GM04503 (cell line): ENCODE measurements around the gene DDN.

Experiments
- DNase-seq: peaks from one replicate; pipeline ENCODE4 v3.0.0-alpha.2; 2012; ENCODE audit warnings: low read depth

Gene DDN

DNA sequence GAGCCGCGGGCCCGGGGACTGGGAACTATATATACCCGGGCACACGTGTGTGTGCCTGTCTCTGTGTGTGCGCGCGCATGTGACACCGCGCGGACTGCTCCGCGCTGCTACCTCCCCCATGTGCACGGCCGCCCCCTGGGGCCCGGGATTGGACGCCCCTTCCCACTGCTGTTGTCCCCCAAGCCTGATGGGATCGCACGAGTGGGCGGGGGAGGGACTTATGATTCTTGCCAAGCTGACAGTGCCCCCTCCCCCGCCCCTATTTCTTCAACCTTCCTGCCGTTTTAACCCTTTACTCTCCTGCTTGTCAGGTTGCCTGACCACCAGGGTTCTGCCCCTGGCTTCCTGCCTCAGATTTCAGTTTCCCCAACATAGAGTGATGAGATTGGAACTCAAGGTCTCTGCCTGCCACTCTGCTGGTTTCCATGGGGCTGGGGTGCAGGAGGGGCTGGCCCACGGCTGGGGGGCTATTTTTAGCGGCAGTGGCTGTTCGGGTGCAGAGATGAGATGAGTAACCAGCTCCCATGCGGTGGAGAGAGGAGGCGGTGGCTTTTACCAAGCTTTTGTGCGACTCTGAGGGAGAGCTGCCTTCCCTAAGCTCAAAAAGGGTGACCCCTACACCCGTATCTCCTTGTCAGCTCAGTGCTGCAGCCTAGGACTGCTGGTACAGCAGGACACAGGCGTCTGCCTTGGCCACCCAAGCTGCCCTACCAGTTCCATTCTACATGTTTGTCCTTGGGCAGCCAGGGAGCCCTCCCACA lies at the start of gene DDN:
TSS of gene DDN (minus strand) at position 5 of the 761 bp plus-strand sequence. CDS start 88 bp downstream, outside the sequence.
- DNase-seq: no peak

DNA sequence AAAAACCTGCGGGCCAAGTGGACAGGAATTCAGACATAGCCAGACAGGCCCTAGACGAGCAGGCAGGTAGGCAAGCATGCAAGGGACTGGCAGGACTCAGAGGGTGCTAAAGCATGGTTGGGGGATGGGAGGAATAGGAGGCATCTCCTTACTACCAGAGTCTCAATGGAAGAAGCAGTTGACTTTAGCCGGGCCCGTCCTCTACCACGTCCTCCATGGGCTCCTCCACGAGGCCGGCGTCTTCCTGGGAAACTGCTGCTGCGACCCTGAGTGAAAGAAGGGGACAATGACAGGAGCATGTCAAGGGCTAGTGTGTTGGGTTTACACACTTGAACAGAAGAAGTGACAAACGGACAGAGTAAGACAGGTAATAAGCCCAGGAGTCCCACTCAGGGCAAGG lies 49.8 kb upstream of the DDN start:
- no peak for DNase-seq

DNA sequence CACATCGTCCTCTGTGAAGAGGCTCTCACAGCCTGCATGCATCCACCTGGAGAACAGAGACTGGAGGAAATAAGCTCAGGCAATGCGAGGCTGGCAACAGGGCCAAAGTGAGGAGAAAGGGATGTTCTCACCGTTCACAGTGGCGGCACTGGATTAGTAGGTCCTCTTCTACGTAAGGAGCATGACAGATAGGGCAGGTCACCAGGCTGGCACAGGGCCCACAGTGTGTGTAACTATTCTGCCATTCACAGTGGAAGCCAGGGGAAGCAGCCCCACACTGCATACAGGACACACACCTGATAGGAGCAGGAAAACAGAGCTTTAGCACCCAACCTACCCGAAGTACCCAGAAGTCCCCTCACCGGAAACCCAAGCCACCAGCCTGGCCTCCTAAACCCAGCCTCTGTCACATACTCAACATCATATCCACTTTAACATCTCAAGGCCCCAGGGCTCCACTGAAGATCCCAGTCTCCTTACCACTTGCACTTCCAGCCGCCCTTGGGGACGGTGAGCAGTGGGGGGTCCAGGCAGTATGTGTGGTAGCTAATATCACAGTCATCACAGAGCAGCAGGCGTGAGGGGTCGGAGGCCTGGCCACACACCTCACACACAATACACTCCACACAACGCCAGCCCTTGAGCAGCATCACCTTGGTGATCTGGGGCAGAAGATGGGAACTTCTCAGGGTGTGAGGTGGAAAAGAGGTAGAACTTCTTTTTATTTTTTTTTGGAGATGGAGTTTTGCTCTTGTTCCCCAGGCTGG lies 47.1 kb upstream of the DDN start:
- no peak for DNase-seq

GRCh38 chr12:49044660-49045059 lies 45.5 kb upstream of the DDN start:
- DNase-seq: no peak

- no peak for DNase-seq
These were observed 44.7 kb upstream of the DDN start for GRCh38 chr12:49043856-49044258.

GRCh38 chr12:49043241-49043640 lies 44.1 kb upstream of the DDN start:
- DNase-seq: no peak

DNA sequence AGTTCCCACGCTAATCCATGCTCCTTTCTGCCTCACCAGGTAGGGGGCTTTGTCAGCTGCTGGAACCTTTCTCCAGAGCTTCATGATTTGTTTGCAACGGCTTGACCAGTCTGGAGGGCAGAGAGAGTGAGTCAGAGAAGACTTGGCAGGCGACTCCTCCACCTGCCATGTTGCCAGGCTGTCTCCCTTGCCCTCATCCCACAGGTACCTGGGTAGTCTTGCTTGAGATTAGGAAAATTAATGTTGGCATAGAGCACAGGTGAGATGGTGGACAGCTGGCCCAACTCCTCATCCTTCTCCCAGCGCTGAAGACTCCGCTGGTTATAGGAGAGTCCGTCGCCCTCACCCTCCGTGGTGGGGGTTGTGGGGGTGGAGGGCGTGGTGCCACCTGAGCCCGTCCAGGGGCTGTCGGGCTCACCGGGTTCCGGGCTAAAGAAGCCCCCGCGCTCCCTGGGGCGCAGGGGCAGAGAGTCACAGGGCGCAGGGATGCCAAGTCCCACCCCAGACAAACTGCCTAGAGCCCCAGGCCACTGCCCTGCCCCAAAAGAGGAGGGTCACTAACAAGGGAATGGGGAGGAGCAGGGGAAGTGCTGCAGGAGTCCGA lies 42.8 kb upstream of the DDN start:
- no peak for DNase-seq

GRCh38 chr12:49041036-49041880 lies 42.1 kb upstream of the DDN start:
- DNase-seq: no peak

- no peak for DNase-seq
These were observed 41.2 kb upstream of the DDN start for GRCh38 chr12:49040364-49040855.

DNA sequence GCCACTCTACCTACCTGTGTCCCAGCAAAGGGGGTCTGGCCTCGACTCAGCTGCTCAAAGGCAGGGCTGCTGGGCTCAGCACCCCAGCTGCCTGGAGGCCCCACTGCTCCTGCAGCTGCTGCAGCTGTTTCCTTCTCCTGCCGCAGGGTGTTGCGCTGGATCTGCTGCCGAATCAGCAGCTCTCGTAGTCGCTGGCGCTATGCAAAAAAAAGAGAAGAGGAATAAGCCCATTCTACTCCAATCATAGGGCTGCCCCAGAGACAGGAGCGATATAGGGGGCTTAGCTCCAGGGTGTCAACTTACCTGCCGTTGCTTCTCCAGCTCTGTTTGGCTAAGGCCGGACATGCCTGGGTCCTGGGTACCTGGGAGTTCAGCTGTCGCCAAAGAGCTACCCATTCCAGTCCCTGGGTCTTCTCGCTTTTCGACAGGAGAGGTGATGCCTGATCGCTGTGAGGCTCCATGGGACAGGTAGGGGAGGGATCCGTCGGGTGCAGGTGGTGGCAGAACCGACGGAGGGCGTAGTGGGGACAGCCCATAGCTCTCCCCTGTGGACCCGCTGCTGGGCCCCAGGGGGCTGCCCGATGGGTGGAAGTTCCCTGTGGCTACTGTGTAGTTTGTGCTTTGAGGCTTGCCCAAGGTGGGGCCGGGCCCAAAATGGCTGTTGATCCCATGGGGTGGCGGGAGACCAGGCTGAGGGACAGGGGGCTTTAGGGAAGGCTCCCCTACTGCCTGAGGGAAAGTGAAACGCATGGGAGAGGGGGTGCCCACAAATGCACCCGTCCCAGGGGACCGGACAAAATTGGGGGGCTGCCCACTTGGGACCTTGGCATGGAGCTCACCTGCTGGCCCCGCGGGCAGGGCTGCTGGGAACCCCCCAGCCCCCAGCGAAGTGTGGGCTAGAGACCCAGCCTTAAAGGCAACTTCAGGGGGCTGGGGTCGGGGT lies 40.5 kb upstream of the DDN start:
- DNase-seq: no peak

- no peak for DNase-seq
These were observed 39.2 kb upstream of the DDN start for GRCh38 chr12:49038291-49038955.

- DNase-seq: no peak
These were observed 38.7 kb upstream of the DDN start for GRCh38 chr12:49037947-49038237.

GRCh38 chr12:49037111-49037946 lies 38.2 kb upstream of the DDN start:
- no peak for DNase-seq

GRCh38 chr12:49036029-49036428 lies 36.9 kb upstream of the DDN start:
- no peak for DNase-seq

GRCh38 chr12:49034286-49034622 lies 35.1 kb upstream of the DDN start:
- no peak for DNase-seq

DNA sequence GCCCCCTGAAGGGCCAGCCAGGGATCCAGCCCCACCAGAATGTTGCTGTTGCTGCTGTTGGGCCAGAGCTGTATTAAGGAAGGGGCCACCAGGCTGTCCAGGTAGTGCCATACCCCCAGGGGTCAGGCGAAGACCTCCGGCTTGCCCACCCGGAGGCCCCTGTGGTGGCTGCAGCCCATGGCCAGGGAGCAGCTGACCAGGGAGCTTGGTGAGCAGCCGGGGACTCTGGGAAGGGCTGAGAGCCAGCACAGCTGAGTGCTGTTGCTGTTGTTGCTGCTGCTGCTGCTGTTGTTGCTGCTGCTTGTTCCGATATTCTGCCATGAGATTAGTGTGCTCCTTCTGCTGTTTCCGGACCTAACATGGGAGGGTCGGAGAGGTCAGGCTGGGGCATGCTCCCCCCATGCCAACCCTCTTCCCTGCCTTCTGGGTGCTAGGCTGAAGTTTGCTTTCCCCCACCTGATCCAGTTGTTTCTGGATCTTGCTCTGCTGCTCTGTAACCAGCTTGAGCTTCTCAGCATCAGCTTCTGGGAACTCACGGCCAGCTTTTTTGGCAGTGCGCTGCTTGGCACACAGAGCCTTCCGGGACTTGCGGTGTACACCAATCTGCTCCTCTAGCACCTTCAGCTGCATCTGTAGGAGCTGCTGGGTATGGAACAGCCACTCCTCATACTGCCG lies 34.6 kb upstream of the DDN start:
- no peak for DNase-seq

DNA sequence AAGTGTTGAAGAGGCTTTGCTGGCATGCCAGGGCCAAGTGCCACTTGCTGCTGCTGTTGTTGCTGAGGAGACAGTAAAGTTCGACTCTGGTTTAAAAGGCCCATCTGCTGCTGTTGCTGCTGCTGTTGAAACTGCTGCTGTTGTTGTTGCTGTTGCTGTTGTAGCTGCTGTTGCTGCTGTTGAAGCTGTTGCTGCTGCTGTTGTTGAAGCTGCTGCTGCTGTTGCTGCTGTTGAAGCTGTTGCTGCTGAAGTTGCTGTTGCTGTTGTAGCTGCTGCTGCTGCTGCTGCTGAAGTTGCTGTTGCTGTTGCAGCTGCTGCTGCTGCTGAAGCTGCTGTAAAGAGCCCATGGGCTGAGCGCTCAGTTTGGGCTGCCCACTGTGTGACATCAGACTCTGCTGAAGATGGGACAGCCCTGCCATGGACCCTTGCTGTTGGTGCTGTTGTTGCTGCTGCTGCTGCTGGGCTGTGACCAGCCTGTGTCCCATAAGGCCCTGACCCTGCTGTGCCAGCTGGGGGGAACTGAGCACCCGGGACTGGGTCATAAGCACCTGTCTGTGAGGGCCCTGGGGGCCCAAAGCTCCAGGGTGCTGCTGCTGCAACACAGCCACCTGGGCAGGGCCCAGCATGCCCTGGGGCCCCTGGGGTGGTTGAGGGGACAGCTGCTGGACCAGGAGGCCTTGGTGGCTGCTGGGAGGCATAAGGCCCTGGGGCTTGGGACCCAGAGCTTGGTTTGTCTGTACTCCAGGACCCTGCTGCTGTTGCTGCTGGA lies 33.7 kb upstream of the DDN start:
- no peak for DNase-seq

- no peak for DNase-seq
These were observed 33.1 kb upstream of the DDN start for GRCh38 chr12:49032276-49032675.
